HepG2 (cell line): ENCODE data around the gene ERO1A. TPM values are rescaled to one million over a fixed set of nuclear protein-coding genes. Genes with fewer than 3 reads are reported as not detected.

Experiments
- CBX5 ChIP-seq: sonication (generic); formaldehyde crosslinking; IDR thresholded peaks from 2 replicates; pipeline ENCODE4 v1.4.0; 2020; ENCODE audit warnings: missing genetic modification reagents, borderline replicate concordance
- HOXA9 ChIP-seq: sonication (generic); formaldehyde crosslinking; IDR thresholded peaks from 2 replicates; pipeline ENCODE4 v1.8.1; 2022; ENCODE audit warnings: missing genetic modification reagents, mild to moderate bottlenecking, moderate library complexity, borderline replicate concordance
- KLF15 ChIP-seq: sonication (generic); formaldehyde crosslinking; IDR thresholded peaks from 2 replicates; pipeline ENCODE4 v1.8.1; 2023; ENCODE audit warnings: borderline replicate concordance, mild to moderate bottlenecking, inconsistent platforms, missing genetic modification reagents, mixed read lengths
- MEIS2 ChIP-seq: sonication (generic); formaldehyde crosslinking; IDR thresholded peaks from 2 replicates; pipeline ENCODE4 v1.9.0; 2021; ENCODE audit warnings: mild to moderate bottlenecking, missing genetic modification reagents
- MTF2 ChIP-seq: sonication (generic); formaldehyde crosslinking; IDR thresholded peaks from 2 replicates; pipeline ENCODE4 v1.5.0; 2020; ENCODE audit warnings: missing genetic modification reagents, borderline replicate concordance
- POLR2A ChIP-seq, 2 experiments: IDR thresholded peaks; 2 replicates each; pipeline ENCODE4 v1.6.1; 2011; ENCODE audit warnings: low read depth in 2 of 2, low read length in 2 of 2, mild to moderate bottlenecking in 1 of 2, moderate library complexity in 1 of 2; ENCODE audit not compliant: insufficient read depth in 1 of 2
- RCOR2 ChIP-seq: IDR thresholded peaks from 2 replicates; pipeline ENCODE4 v1.6.1; 2016; ENCODE audit warnings: missing biosample characterization, missing genetic modification reagents
- SIN3B ChIP-seq: fragments of 150-350 bp; IDR thresholded peaks from 2 replicates; pipeline ENCODE4 v1.6.1; 2014; ENCODE audit warnings: low read length
- SMARCE1 ChIP-seq: fragments of 450-650 bp; IDR thresholded peaks from 2 replicates; pipeline ENCODE4 v1.6.1; 2017; ENCODE audit warnings: borderline replicate concordance
- SMYD3 ChIP-seq: sonication (generic); formaldehyde crosslinking; IDR thresholded peaks from 2 replicates; pipeline ENCODE4 v1.8.1; 2023; ENCODE audit warnings: mild to moderate bottlenecking, missing genetic modification reagents
- SNAPC5 ChIP-seq: sonication (generic); formaldehyde crosslinking; IDR thresholded peaks from 2 replicates; pipeline ENCODE4 v1.8.1; 2023; ENCODE audit warnings: mild to moderate bottlenecking, missing genetic modification reagents, borderline replicate concordance
- THAP11 ChIP-seq: IDR thresholded peaks from 2 replicates; pipeline ENCODE4 v1.6.1; 2016; ENCODE audit warnings: missing biosample characterization, missing genetic modification reagents
- ZFX ChIP-seq: sonication (generic); formaldehyde crosslinking; IDR thresholded peaks from 2 replicates; pipeline ENCODE4 v1.4.0; 2020; ENCODE audit warnings: mild to moderate bottlenecking, low read depth, missing genetic modification reagents, moderate library complexity
- ZFYVE20 ChIP-seq: sonication (generic); formaldehyde crosslinking; IDR thresholded peaks from 2 replicates; pipeline ENCODE4 v1.8.0; 2023; ENCODE audit warnings: low read depth, mild to moderate bottlenecking, moderate library complexity, missing genetic modification reagents, borderline replicate concordance
- ZNF18 ChIP-seq: sonication (generic); formaldehyde crosslinking; IDR thresholded peaks from 2 replicates; pipeline ENCODE4 v1.8.0; 2022; ENCODE audit warnings: mild to moderate bottlenecking, missing genetic modification reagents; ENCODE audit not compliant: insufficient replicate concordance
- ZNF512B ChIP-seq: sonication (generic); formaldehyde crosslinking; IDR thresholded peaks from 2 replicates; pipeline ENCODE4 v1.5.1; 2020; ENCODE audit warnings: missing genetic modification reagents, mild to moderate bottlenecking, borderline replicate concordance
- ZSCAN5A ChIP-seq: sonication (generic); formaldehyde crosslinking; IDR thresholded peaks from 2 replicates; pipeline ENCODE4 v1.8.0; 2022; ENCODE audit warnings: mild to moderate bottlenecking, missing genetic modification reagents, borderline replicate concordance
- polyA plus RNA-seq, 8 experiments: library from polyadenylated mRNA; depleted of rRNA in 3 of 8; stranded (reverse) in 7 of 8; unstranded in 1 of 8; fragments of >200 nt; fragmentation: Illumina TruSeq in 4 of 8; extraction: Trizol in 4 of 8; gene quantifications; 2 replicates each; pipeline versions ENCODE4 v1.2.1 to v1.2.3, GENCODE V29; 2011 to 2016; ENCODE audit warnings: low read depth in 4 of 8, missing spikeins in 1 of 8, mixed read lengths in 1 of 8; ENCODE audit not compliant: insufficient read depth in 1 of 8
- total RNA-seq, 5 experiments: library from RNA; depleted of rRNA; stranded (reverse); fragments of >200 nt; fragmentation: Illumina TruSeq; extraction: Trizol; gene quantifications; 2 replicates each; pipeline ENCODE4 v1.2.3, GENCODE V29; 2016; ENCODE audit warnings: low read depth in 1 of 5
- TF ChIP-seq, protein P1 (sequence below): sonication (generic); formaldehyde crosslinking; IDR thresholded peaks from 2 replicates; pipeline ENCODE4 v1.5.0; 2020; ENCODE audit warnings: missing genetic modification reagents
- TF ChIP-seq, protein P2 (sequence below), 2 experiments: sonication (generic) in 1 of 2; formaldehyde crosslinking in 1 of 2; IDR thresholded peaks; 2 replicates each; pipeline versions ENCODE4 v1.5.1 to v1.6.1; 2011 to 2020; ENCODE audit warnings: borderline replicate concordance in 1 of 2, low read depth in 1 of 2, low read length in 1 of 2, mild to moderate bottlenecking in 1 of 2, missing genetic modification reagents in 1 of 2, moderate library complexity in 1 of 2

ERO1A gene
- total and polyA plus RNA-seq, 2 of the 13 experiments (the other 11 are each of a cell fraction or from before 2014, with no cell fraction given) = 60.3 to 137 TPM

DNA sequence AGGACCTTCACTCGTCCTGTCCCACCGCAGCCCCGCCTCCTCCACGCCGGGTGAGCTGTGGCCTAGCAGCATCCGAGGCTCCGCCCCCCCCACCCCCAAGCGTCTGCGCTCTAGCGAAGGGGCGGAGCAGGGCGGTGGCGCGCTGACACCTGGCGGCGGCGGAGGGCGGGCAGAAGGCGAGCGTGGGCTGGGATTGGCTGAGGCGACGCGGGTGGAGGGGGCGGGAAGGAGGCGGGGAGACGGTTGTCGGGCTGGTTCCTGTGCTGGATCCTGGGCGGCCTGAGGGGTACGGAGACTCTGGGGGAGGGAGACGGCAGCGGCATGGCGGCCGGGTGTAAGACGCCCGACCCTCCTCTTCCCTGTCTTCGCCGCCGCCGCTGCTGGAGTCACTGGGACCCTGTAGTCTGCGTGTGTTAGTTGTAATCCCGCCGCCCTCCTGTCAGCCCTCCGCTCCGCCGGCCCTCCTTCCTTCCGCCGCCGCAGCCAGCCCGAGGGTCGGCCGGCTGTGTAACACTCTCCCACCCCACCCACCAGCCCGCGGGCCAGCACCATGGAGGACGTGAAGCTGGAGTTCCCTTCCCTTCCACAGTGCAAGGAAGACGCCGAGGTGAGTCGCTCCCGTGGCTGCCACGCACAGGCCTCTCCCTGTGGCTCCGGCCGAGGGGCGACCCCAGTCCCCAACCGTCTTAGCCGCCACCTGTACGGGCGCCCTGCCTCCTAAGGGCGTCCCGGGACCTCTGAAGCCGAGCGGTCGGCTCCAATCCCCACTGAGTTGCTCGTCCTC is 34.8 kb upstream of the ERO1A start, which contains the start of gene STYX (continued):
- TF ChIP-seq SNAPC5 (no peak), KLF15 (CRISPR knock-in tag) (no peak), MEIS2 (CRISPR knock-in tag) (0 out of 2 replicates have a peak, but pooled peaks have one; percentile 36), POLR2A (IDR thresholded peaks at IDR 0.05; ENCODE audit: insufficient read depth in 1 of 2, low read depth in 2 of 2, low read length in 2 of 2) (peak; percentile 89 to 98), ZFYVE20 (CRISPR knock-in tag) (no peak), SMARCE1 (no peak), HOXA9 (CRISPR knock-in tag) (no peak; the same call in 1 of the 2 replicates), ZSCAN5A (CRISPR knock-in tag) (no peak), THAP11 (CRISPR knock-in tag) (no peak; the same call in 1 of the 2 replicates), RCOR2 (CRISPR knock-in tag) (no peak), ZNF18 (CRISPR knock-in tag) (no peak), MTF2 (CRISPR knock-in tag) (no peak), SIN3B (no peak), CBX5 (CRISPR knock-in tag) (no peak; the same call in 1 of the 2 replicates), ZFX (peak; percentile 79), SMYD3 (CRISPR knock-in tag) (no peak), ZNF512B (CRISPR knock-in tag) (no peak)
- TF ChIP-seq, protein P1, sequence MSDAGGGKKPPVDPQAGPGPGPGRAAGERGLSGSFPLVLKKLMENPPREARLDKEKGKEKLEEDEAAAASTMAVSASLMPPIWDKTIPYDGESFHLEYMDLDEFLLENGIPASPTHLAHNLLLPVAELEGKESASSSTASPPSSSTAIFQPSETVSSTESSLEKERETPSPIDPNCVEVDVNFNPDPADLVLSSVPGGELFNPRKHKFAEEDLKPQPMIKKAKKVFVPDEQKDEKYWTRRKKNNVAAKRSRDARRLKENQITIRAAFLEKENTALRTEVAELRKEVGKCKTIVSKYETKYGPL (CRISPR knock-in tag) = no peak
- TF ChIP-seq, protein P2, sequence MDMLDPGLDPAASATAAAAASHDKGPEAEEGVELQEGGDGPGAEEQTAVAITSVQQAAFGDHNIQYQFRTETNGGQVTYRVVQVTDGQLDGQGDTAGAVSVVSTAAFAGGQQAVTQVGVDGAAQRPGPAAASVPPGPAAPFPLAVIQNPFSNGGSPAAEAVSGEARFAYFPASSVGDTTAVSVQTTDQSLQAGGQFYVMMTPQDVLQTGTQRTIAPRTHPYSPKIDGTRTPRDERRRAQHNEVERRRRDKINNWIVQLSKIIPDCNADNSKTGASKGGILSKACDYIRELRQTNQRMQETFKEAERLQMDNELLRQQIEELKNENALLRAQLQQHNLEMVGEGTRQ (IDR thresholded peaks at IDR 0.05; ENCODE audit: low read depth, low read length) = no peak
- TF ChIP-seq, protein P2 (CRISPR knock-in tag; IDR thresholded peaks at IDR 0.05; ENCODE audit: borderline replicate concordance) = no peak
